Mucosa of rectum (tissue), 2 donors: ENCODE data around the gene C1orf116.

Experiments
- H3K27ac ChIP-seq, 2 donors: one replicate each; pipeline ENCODE4 v1.7.0; 2013; ENCODE audit warnings: inconsistent platforms in 2 of 2, low read depth in 2 of 2, low read length in 2 of 2
- H3K27me3 ChIP-seq, 2 donors: one replicate each; pipeline ENCODE4 v1.7.0; 2013; ENCODE audit warnings: low read length in 2 of 2; ENCODE audit not compliant: control insufficient read depth in 2 of 2, insufficient read depth in 2 of 2
- H3K36me3 ChIP-seq, 2 donors: one replicate each; pipeline ENCODE4 v1.7.0; 2013; ENCODE audit warnings: low read length in 2 of 2; ENCODE audit not compliant: control insufficient read depth in 2 of 2, insufficient read depth in 2 of 2
- H3K4me1 ChIP-seq, 2 donors: one replicate each; pipeline ENCODE4 v1.7.0; 2013; ENCODE audit warnings: low read length in 2 of 2, mild to moderate bottlenecking in 1 of 2; ENCODE audit not compliant: control insufficient read depth in 2 of 2, insufficient read depth in 2 of 2
- H3K4me3 ChIP-seq, 2 donors: one replicate each; pipeline ENCODE4 v1.7.0; 2013; ENCODE audit warnings: low read length in 2 of 2
- H3K9ac ChIP-seq, 2 donors: one replicate each; pipeline ENCODE4 v1.7.0; 2013; ENCODE audit warnings: low read length in 2 of 2, low read depth in 1 of 2, mild to moderate bottlenecking in 1 of 2
- H3K9me3 ChIP-seq, 2 donors: one replicate each; pipeline ENCODE4 v1.7.0; 2013; ENCODE audit warnings: low read length in 2 of 2; ENCODE audit not compliant: control insufficient read depth in 2 of 2
- donor health status: healthy.
- donor health status: Normal muscosa, but diverticular disease.

C1orf116 gene

GRCh38 chr1:206979379-206980043 is 53.0 kb downstream of the C1orf116 start:
- Histone ChIP-seq H3K27me3 (no peaks in the 10 kb centered on the region), H3K4me3 (no peak overlapping the region), H3K4me1 (peaks cover 28 to 36% of the 10 kb centered on the region in 2 donors), H3K36me3 (no peaks in the 10 kb centered on the region), H3K9ac (peak overlapping the region in 1 of 2 donors; percentile 49), H3K27ac (peak overlapping the region in 1 of 2 donors; percentile 81), H3K9me3 (no peaks in the 10 kb centered on the region)

GRCh38 chr1:206978259-206978658 is 54.3 kb downstream of the C1orf116 start:
- Histone ChIP-seq H3K9me3 (no peaks in the 10 kb centered on the region), H3K9ac (peak overlapping the region in 1 of 2 donors; percentile 34), H3K36me3 (no peaks in the 10 kb centered on the region), H3K4me1 (peaks cover 41 to 49% of the 10 kb centered on the region in 2 donors), H3K4me3 (peak overlapping the region in 1 of 2 donors; percentile 20), H3K27ac (peak overlapping the region; percentile 81), H3K27me3 (no peaks in the 10 kb centered on the region)

GRCh38 chr1:206975306-206975705 is 57.2 kb downstream of the C1orf116 start:
- Histone ChIP-seq H3K27ac (peak overlapping the region; percentile 2 to 17), H3K4me1 (peaks cover 42 to 72% of the 10 kb centered on the region in 2 donors), H3K4me3 (no peak overlapping the region), H3K9ac (no peak overlapping the region), H3K9me3 (no peaks in the 10 kb centered on the region), H3K36me3 (no peaks in the 10 kb centered on the region), H3K27me3 (no peaks in the 10 kb centered on the region)

GRCh38 chr1:206974140-206974539 is 58.4 kb downstream of the C1orf116 start:
- no peak overlapping the region for H3K9ac ChIP-seq
- no peaks in the 10 kb centered on the region for H3K36me3 ChIP-seq
- no peaks in the 10 kb centered on the region for H3K9me3 ChIP-seq
- H3K27ac ChIP-seq, result peak overlapping the region; percentile 76 to 77
- H3K4me1 ChIP-seq, result peaks cover 51 to 73% of the 10 kb centered on the region in 2 donors
- H3K27me3 ChIP-seq, result no peaks in the 10 kb centered on the region
- no peak overlapping the region for H3K4me3 ChIP-seq

GRCh38 chr1:206972728-206973127 is 59.8 kb downstream of the C1orf116 start:
- no peak overlapping the region for H3K9ac ChIP-seq

GRCh38 chr1:206971029-206971655 is 61.4 kb downstream of the C1orf116 start:
- no peaks in the 10 kb centered on the region for H3K36me3 ChIP-seq
- no peaks in the 10 kb centered on the region for H3K27me3 ChIP-seq
- H3K9me3 ChIP-seq, result no peaks in the 10 kb centered on the region
- peaks cover 63 to 79% of the 10 kb centered on the region in 2 donors for H3K4me1 ChIP-seq
- no peak overlapping the region for H3K9ac ChIP-seq
- H3K4me3 ChIP-seq, result no peak overlapping the region
- peak overlapping the region in 1 of 2 donors; percentile 4 for H3K27ac ChIP-seq

More at GRCh38 chr1:206972728-206973127, 59.8 kb downstream of the C1orf116 start:
- H3K27ac ChIP-seq, result peak overlapping the region; percentile 76 to 77
- no peaks in the 10 kb centered on the region for H3K9me3 ChIP-seq
- peaks cover 56 to 75% of the 10 kb centered on the region in 2 donors for H3K4me1 ChIP-seq
- H3K36me3 ChIP-seq, result no peaks in the 10 kb centered on the region
- peak overlapping the region in 1 of 2 donors; percentile 59 for H3K4me3 ChIP-seq
- H3K27me3 ChIP-seq, result no peaks in the 10 kb centered on the region

- Histone ChIP-seq H3K4me3 (no peak within 1 kb of the TSS), H3K36me3 (no peaks in the 10 kb centered on the region), H3K27ac (peak within 1 kb of the TSS; percentile 84 to 91), H3K4me1 (peaks cover 68 to 79% of the 10 kb centered on the region in 2 donors), H3K27me3 (no peaks in the 10 kb centered on the region), H3K9ac (peak within 1 kb of the TSS; percentile 15 to 41), H3K9me3 (no peaks in the 10 kb centered on the region)
Observed at GRCh38 chr1:206970446-206970845, 62.1 kb downstream of the C1orf116 start, which contains the start of gene FCAMR. Gene FCAMR (minus strand): TSS chr1:206970460. CDS start chr1:206970125, 335 bp downstream.

- H3K36me3 ChIP-seq, result no peaks in the 10 kb centered on the region
- peak overlapping the region; percentile 84 to 91 for H3K27ac ChIP-seq
Observed at GRCh38 chr1:206969090-206969489, 63.5 kb downstream of the C1orf116 start.

More at GRCh38 chr1:206969090-206969489, 63.5 kb downstream of the C1orf116 start:
- H3K4me3 ChIP-seq, result no peak overlapping the region
- H3K4me1 ChIP-seq, result peaks cover 57 to 69% of the 10 kb centered on the region in 2 donors
- no peaks in the 10 kb centered on the region for H3K9me3 ChIP-seq
- no peaks in the 10 kb centered on the region for H3K27me3 ChIP-seq
- peak overlapping the region; percentile 16 to 41 for H3K9ac ChIP-seq
